Measurements from ENCODE around the gene RFX7. TPM values are rescaled to one million over a fixed set of nuclear protein-coding genes. Genes with fewer than 3 reads are reported as not detected.
A peak's percentile ranks its signal among the peaks of the same experiment; 100 is the strongest.

The RFX7 gene
- polyA plus RNA-seq, 1 donor: 13.7 TPM

- no peak for DNase-seq
Observed at GRCh38 chr15:56124391-56124790, 119.3 kb downstream of the RFX7 start.

GRCh38 chr15:56105855-56106254 is 137.8 kb downstream of the RFX7 start:
- no peak for DNase-seq

- DNase-seq: peak; percentile 71
Observed at GRCh38 chr15:56102441-56102840, 141.2 kb downstream of the RFX7 start.

DNA sequence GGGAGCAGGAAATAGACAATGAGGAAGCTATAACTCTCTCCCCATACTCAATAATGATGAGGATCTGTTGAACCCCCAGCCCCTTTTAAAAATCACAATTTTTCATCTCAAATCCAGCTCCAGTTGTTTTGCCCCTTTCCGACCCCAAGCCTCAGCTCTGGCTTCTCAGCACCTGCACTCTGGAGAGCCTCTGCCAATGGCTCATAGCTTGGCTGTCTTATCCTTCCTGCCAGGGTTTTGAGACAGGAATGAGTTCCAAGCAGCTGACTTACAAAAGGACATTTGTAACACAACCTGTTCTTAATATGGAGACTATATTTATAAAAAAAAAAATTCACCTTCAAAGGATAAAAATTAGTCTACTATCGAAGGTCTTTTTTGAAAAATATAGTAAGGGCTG is 144.4 kb downstream of the RFX7 start:
- no peak for DNase-seq

DNA sequence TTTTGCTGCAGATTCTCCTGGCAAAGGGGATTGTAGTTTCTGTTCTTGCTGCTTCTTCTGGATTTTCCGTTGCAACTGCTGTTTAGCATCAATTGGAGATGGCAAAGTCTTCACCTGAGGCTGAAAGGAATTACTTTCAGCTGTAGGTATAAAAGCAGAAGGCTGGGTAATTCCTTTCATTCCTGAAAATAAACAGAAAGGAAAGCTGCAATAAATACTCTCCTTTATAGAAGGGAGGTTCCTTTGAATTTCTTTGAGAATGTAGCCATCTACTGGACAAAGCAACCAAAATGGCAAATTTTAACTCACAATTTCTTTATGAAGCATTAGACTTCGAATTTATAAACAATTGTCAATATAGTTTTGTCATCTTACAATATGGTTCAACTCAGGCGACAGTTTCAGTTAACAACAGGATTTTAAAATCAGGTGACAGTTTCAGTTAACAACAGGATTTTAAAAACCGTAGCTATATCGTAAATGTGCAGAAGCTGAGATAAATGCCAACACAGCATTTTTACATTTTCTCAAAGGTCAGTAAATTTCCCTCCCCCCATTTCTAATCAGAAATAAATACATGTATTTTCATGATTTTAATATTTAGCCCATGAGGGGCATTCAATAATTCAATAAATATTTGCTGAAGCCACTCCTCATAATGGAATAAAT is 145.3 kb downstream of the RFX7 start:
- DNase-seq: no peak

- DNase-seq: no peak
Observed at GRCh38 chr15:56095406-56095805, 148.3 kb downstream of the RFX7 start.

DNA sequence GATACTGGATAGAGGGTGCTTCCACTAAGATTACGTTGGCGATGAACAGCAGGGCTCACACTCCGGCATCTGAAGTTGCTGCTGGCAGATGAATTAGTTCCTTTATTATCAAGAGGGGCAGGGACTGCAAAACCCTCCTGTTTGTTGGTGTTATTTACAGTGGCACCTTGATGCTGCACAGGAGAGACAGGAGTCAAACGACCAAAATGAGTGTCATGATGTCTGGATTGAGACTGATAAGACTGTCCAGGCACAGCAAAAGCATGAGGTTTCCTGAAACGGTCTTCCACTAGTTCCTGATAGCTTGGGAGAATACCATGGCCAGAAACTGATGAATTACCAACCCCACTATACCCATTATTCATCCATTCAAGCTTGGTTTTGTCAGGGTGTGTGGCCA is 149.5 kb downstream of the RFX7 start:
- no peak for DNase-seq

- no peak for DNase-seq
Observed at GRCh38 chr15:56088389-56088788, 155.3 kb downstream of the RFX7 start.

- DNase-seq: no peak
Observed at GRCh38 chr15:56086566-56086965, 157.1 kb downstream of the RFX7 start.

DNA sequence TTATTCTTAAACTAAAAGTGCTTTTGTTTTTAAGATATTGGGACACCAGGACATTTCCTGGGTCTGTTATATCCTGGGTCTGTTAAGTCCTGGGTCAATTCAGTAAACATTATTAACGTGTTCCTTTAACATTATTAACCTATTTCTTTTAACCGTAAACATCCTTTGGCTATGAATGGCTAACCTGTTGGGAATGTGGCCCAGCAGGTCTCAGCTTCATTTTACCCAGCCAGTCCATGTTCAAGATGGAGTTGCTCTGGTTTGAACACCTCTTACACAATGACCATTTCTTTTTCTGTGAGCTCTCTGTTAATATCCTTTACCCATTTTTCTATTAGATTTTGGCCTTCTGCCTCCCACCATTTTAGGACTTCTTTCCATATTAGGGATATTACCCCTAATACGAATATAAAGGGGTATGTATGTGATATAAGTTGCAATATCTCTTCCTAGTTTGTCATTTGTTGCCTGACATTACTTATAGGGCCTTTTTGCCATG is 161.4 kb downstream of the RFX7 start:
- no peak for DNase-seq

- DNase-seq: no peak
Observed at GRCh38 chr15:56077081-56077480, 166.6 kb downstream of the RFX7 start.

DNA sequence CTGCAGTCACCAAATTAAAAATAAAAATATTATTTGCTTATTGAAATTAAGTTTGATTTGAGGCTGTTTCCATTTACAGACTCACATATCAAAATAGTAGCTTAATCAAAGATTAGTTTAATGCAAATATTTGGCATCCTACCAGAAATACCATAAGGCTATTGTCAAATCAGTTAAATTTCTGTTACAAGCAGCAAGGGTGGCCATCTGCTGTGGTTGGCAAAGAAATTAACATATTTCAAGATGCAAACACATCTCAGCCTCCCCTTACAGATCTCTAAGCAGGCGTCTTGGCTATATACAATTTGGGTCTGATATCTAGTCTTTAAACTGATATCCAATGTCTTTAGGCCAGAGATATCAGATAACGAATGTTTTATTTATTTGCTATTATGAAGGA is 167.0 kb downstream of the RFX7 start:
- DNase-seq: no peak

DNA sequence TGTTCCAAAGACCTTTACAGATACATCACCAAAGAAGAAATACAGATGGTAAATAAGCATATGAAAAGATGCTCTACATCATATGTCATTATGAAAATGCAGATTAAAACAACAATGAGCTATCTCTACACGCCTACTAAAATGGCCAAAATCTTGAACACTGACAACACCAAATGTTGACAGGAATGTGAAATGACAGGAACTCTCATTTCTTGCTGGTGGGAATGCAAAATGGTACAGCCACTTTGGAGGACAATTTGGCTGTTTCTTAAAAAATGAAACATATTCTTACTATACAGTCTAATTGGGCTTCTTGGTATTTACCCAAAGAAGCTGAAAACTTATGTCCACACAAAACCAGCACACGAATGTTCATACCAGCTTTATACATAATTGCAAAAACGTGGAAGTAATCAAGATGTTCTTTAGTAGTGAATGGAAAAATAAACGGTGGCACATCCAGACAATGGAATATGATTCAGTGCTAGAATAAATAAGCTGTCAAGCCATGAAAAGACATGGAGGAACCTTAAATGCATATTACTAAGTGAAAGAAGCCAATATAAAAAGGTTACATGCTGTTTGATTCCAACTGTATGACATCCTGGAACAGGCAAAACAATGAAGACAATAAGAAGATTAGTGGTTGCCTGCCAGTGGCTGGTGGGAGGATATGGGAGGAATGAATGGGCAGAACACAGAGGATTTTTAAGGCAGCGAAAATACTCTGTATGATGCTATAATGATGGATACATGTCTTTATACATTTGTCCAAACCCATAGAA is 169.0 kb downstream of the RFX7 start:
- no peak for DNase-seq

- no peak for DNase-seq
Observed at GRCh38 chr15:56064152-56064551, 179.5 kb downstream of the RFX7 start.

DNA sequence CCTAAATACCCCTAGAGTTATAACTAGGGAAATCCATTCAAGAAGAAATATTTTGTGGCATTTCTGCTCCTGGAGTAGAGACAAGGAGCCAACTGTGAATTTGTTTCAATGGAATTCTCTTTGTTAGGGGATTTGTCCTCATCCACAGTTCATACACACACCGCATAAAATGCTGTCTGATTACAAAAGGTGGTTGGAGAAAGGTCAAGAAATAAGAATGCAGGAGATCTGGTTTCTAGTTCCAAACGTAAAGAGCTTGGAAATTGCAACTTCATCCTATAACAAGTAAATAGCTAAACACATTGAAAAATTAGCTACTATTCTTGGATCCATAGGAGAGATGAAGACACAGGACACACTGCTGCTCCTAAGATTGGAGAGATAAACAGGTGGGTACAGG is 184.0 kb downstream of the RFX7 start:
- no peak for DNase-seq

DNA sequence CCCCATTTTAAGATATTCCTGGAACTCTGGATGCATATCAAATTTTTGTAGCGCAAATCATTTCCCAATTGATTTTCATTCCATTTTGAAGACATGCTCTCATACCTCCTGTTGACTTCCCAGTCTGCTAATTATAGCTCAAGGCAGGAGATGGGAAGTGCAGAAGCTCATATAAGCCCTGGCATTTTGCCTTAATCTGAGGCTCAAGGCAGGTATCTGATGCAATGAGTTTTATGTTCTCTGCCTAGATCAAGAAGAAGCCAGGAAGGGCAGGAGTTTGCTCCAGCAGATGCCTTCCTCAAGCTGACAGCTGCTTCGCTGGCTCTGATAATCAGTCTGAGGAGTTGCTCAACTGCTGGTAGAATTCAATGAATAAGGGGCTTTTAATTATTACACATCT is 184.7 kb downstream of the RFX7 start:
- DNase-seq: no peak

DNA sequence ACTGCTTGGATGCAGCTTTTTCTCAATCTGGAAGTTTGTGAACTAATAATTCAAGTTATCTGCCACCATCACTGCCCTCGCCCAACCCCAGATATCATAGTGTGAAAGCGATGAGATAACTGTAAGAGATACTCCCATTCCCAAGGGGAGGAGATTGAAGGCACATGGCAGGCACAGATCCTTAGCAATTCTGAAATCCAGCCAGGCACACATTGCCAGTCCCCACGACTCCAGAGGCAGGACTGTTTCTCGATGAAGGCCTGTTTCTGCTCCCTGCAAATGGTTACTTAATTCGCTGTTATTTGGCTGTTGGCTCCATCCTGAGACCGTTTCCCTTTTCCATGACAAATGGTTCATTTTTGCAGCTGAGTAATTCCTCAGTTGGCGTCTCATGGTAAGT is 187.1 kb downstream of the RFX7 start:
- no peak for DNase-seq

GRCh38 chr15:56053046-56053400 is 190.7 kb downstream of the RFX7 start:
- DNase-seq: no peak

GRCh38 chr15:56052395-56053045 is 191.2 kb downstream of the RFX7 start:
- DNase-seq: no peak

- DNase-seq: no peak
Observed at GRCh38 chr15:56051676-56052075, 192.0 kb downstream of the RFX7 start.

GRCh38 chr15:56049577-56049976 is 194.1 kb downstream of the RFX7 start:
- DNase-seq: no peak

GRCh38 chr15:56047354-56047753 is 196.3 kb downstream of the RFX7 start:
- DNase-seq: no peak

DNA sequence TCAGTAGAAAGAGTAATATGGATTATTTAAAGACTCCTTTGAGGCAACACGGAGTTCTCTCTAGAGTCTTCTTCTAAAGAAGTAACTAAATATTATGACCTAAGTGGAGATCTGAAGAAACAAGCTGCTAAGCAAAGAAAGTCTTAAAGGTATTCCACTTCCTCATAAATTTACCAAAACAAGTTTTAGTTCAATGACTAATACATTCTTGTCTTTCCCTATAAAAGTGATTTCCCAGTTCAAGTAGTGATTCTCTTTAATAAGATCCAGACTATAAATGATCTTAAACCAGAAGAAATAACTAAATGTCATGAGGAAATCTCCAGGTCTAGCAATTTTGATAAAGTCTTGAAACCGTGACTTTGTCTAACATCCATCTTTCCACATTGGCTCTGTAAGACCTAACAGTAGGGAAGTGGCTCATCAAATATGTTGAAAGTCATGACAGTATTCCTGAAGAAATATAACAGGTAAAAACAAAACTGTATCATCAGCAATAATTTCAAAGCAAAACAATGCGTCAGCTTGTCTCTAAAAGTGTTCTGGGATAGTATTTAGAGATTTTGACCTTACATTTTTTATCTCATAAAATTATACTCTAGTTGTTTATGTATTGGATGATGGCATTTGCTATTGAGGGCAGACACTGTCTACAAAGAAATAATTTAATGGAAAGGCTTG is 198.5 kb downstream of the RFX7 start:
- no peak for DNase-seq
